Thoracic aorta endothelial cell (primary cell): ENCODE data around the gene LYPD6. TPM values are rescaled to one million over a fixed set of nuclear protein-coding genes. Genes with fewer than 3 reads are reported as not detected.

ENCODE experiments used
- total RNA-seq: library from RNA; depleted of rRNA; stranded (reverse); fragments of >200 nt; gene quantifications from 2 replicates; pipeline ENCODE4 v1.2.3, GENCODE V29; 2012

The LYPD6 gene
- 2.9 and 5.4 TPM in 2 replicates for total RNA-seq

GRCh38 chr2:149330127-149331022, at the start of gene LYPD6:
Gene LYPD6, plus strand, starts transcription at chr2:149330587. Its CDS starts 107,122 bp downstream, at chr2:149437709.

